ENCODE results near the gene RFESD. TPM values are rescaled to one million over a fixed set of nuclear protein-coding genes. Genes with fewer than 3 reads are reported as not detected.
"Not testable (repeated sequence)": the region's sequence is repeated elsewhere in the genome, so short reads cannot be mapped to it uniquely, and the experiment has no call there.

Gene RFESD
- total RNA-seq, 1 donor from 2014 or later = 3.0 TPM

DNA sequence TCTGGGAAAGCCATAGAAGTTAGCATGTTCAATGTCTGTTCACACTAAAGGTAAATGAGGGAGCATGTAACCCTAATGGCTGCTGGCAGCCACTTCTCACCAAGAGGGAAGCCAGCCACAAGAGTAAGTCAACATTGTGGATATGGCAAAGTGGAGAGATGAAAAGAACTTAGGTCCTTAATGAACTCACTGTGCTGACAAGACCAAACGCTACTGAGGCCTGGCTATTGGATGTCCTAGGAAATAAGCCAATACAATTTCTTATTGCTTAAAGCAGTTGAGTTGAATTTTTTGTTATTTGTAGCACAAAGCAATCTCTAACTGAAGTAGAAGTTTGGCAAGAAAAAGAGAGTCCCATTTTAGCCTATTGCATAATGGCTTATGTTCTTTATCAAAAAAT is 19.9 kb upstream of the RFESD start:
- ATAC-seq (peak; percentile 65), DNase-seq (ENCODE audit: missing footprints) (no peak)
- intact Hi-C loops (cut with DNase I) = no loop called here

DNA sequence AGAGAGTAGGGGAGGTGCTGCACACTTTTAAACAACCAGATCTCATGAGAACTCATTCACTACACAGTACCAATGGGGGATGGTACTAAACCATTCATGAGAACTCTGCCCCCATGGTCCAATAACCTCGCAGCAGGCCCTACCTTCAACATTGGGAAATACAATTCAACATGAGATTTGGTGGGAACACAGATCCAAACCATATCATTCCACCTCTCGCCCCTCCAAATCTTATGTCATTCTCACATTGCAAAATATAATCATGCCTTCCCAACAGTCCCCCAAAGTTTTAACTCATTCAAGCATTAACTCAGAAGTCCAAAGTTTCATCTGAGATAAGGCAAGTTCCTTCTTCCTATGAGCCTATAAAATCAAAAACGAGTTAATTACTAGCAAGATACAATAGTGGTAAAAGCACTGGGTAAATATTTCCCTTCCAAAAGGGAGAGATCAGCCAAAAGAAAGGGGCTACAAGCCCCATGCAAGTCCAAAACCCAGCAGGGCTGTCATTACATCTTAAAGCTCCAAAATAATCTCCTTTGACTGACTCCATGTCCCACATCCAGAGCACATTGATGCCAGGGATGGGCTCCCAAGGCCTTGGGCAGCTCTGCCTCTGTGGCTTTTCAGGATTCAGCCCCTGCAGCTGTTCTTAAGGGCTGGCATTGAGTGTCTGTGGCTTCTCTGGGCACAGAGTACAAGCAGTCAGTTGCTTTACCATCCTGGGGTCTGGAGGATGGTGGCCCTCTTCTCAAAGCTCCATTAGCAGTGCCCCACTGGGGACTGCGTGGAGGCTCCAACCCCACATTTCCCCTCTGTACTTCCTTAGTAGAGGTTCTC is 18.4 kb upstream of the RFESD start:
- ATAC-seq (no peak), DNase-seq (ENCODE audit: missing footprints) (no peak)

DNA sequence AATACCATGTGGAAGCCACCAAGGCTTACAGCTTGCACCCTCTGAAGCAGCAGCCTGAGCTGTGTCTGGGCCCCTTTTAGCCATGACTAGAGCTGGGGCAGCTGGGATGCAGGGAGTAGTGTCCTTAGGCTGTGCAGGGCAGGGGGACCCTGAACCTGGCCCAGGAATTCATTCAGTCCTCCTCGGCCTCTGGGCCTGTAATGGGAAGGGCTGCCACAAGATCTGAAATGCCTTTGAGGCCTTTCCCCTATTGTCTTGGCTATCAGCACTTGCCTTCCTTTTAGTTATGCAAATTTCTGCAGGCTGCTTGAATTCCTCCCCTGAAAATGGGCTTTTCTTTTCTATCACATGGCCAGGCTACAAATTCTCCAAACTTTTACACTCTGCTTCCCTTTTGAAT is 17.6 kb upstream of the RFESD start:
- DNase-seq (ENCODE audit: missing footprints) (no peak), ATAC-seq (no peak)
- intact Hi-C loops (cut with DNase I) = no loop called here

More for the DNA sequence above, 18.4 kb upstream of the RFESD start:
- intact Hi-C loops (cut with DNase I) = no loop called here

DNA sequence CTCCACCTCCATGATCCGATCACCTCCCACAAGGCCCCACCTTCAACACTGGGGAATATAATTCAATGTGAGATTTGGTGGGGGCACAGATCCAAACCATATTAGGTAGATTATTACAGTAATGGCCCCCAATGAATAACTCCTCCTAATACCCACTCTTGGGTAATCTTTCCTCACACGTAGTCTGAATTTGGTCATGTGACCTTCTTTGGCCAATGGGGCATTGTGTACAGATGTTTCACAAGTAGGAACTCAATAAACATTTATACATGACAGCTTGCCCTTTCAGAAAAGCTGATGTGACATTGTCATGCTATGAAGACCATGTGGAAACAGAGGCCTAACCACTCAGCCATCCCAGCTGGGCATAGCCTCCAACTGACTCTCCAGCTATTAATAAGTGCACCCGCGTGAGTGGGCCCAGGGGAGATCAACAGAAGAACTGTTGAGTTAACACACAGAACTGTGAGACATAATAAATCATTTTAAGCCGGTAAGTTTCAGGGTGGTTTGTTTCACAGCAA is 16.1 kb upstream of the RFESD start:
- intact Hi-C loops (cut with DNase I) = no loop called here
- DNase-seq (ENCODE audit: missing footprints) (no peak), ATAC-seq (no peak)

DNA sequence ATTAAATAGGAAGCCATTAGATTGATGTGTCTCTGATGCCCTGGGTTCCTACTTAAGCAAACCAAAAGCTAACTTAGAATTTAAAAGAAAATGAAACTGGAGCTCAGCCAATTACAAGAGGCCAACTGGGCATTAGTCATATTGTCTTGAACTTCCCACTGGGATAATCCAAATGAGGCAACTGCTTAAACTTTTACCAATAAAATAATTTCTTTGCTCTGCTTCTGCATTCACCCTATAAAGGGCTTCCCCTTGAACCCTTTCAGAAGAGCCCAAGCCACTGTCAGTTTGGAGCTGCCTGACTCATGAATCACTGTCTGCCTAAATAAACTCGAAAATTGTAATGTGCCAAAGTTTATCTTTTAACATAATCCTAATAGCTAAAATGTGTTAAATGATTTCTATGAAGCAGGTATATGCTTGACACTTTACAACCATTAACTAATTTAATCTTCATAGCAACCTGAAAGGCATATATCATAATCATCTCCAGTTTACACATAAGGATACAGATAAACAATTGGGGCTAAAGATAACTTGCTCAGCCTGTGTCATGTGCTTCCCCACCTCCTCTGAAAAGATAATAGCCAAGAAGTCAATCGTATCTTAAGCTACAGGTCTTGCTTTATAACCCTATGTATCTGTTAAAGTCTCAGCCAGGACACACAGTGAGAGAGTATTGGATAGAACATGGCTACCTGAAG is 15.2 kb upstream of the RFESD start:
- ATAC-seq = peak; percentile 18
- intact Hi-C loops (cut with DNase I) = no loop called here
- DNase-seq (ENCODE audit: missing footprints) = no peak

DNA sequence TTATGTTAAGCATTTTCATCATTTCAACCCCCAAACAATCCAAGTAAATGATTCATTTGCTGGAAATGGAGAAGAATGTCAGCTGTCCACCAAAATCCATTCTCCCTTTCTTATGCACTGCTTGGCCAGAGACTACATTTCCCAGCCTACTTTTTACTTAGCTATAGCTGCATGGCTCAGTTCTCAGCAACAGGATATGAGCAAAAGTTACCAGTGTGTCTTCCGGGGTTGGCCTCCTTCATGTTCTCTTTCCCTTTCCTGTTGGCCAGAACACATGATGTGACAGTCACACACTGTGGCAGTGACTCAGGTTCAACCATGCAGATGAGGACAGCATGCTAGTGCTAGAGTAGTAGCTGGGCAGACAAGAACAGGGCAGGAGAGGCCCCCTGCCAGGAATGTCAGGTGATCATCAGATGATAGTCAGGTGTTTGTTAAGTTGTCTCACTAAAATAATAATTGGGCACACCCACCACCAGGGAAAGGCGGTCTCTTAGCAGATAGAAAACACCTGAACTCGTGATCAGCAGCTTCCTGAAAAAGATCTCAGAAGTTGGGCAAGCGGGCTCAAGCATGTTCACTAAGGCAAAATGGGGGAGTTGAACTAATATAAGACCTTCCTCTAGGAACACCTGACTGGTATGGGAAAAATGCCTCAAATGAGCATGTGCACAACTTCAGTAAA is 14.4 kb upstream of the RFESD start:
- DNase-seq (ENCODE audit: missing footprints) (no peak), ATAC-seq (no peak)
- intact Hi-C loops (cut with DNase I) = no loop called here

DNA sequence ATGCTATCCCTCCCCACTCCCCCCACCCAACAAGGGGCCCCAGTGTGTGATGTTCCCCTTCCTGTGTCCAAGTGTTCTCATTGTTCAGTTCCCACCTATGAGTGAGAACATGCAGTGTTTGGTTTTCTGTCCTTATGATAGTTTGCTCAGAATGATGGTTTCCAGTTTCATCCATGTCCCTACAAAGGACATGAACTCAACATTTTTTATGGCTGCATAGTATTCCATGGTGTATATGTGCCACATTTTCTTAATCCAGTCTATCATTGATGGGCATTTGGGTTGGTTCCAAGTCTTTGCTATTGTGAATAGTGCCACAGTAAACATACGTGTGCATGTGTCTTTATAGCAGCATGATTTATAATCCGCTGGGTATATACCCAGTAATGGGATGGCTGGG is 13.6 kb upstream of the RFESD start:
- DNase-seq (ENCODE audit: missing footprints); ATAC-seq; intact Hi-C loops (cut with DNase I): not testable (repeated sequence)

DNA sequence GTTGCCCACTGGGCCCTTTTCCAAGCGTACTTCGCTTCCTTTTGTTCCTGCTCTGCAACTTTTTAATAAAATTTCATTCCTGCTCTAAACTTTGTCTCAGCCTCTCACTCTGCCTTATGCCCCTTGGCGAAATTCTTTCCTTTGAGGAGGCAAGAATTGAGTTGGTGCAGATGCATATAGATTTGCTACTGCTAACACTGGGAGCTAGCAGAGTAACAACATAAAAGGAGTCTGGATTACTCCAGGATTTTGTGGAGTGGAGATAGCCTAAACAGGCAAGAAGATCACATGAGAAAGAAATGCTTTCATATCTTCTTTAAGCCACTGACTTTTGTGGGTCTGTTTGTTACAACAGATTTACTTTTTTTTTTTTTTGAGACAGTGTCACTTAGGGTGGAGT is 12.9 kb upstream of the RFESD start:
- intact Hi-C loops (cut with DNase I) = no loop called here
- ATAC-seq = no peak
- DNase-seq (ENCODE audit: missing footprints) = no peak

GRCh38 chr5:95634081-95634480 is 12.5 kb upstream of the RFESD start:
- ATAC-seq (no peak), DNase-seq (ENCODE audit: missing footprints) (no peak)
- intact Hi-C loops (cut with DNase I) = no loop called here

GRCh38 chr5:95638632-95639031 is 7.9 kb upstream of the RFESD start:
- DNase-seq (ENCODE audit: missing footprints) (no peak), ATAC-seq (no peak)
- intact Hi-C loops (cut with DNase I) = no loop called here

DNA sequence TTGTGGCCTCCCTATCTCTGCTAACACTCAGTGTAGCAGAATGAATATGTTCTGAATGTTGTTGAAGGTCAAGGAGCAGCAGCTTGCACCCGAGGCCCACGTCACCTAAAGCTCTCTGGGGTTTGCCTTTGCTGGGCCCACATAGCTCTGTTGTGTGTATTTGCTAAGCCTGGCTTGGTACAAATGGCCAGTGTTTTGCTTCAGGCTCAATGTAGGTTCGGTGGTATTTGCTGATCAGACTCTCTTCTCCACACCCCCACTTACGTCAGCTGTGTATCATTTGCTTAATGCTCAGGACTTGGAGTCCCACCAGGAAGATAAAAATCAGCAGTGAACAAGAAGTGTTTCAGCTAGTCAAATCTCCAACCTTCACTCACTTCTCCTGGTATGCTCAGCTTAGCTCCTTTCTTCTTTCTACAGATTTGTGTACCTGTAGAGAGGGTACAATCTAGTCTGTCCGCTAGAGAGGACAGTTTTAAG is 4.8 kb upstream of the RFESD start:
- no peak for ATAC-seq
- DNase-seq (ENCODE audit: missing footprints) = no peak
- intact Hi-C loops (cut with DNase I) = loop anchor here (10.0 kb wide), 2 partner anchors 323 to 963 kb away; partner anchors contain the start of gene ELL2

DNA sequence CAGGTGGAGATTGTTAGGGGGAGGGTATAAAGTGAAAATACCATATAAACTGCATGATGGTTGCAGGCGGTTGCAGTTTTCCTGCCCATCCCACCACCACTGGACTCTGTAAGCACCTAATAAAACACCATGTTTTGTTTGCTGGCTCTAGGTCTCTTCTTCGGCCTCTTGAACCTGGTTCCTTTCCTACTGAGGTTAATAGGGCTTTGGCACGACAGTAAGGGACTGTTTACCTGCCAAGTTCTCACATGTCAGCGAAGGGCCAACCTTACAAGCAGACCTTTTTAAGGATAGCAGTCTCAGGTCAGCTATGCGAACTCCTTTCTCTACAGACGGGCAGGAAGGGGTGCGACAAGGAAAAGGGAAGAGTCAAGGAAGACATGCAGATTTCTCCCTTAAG is 3.4 kb upstream of the RFESD start:
- intact Hi-C loops (cut with DNase I) = loop anchor here (10.0 kb wide), 2 partner anchors 322 to 962 kb away; partner anchors contain the start of gene ELL2
- ATAC-seq (no peak), DNase-seq (ENCODE audit: missing footprints) (no peak)

DNA sequence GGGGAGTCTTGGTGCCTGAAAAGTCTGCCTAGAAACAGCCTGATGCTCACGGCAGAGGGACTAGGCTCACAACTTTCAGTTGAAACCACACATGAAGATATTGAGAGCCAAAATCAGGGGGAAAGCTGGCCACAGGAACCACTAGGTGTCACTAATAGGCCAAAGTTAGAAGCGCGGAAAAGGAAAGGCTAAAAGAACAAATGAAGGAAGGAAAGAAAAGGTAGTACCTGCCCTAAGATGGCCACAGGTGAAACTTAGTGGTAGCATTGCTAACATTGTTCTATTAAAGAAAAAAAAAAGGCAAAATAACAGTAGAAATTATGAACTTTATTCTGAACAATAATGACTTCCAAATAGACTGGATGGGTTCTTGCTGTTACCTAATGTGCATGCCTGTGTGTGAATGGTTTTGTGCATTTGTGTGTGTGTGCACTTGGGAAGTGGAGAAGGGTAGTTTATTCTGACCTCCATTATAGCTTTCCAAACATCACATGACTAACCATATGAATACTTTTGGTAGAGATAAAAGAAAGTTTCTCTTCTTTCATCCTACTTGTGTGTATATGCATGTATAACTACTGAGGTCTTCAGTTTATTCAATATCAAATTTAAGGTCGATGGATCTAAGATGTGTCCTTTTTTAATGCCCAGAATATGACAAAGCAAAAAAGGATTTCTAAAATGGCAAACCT is 2.1 kb upstream of the RFESD start:
- intact Hi-C loops (cut with DNase I) = loop anchor here (1.0 to 10.0 kb wide), 6 partner anchors 88 to 960 kb away; partner anchors contain the start of genes ELL2 and RHOBTB3
- DNase-seq (ENCODE audit: missing footprints) (no peak), ATAC-seq (peak; percentile 17)

GRCh38 chr5:95646226-95646568 is 380 bp upstream of the RFESD start:
- ATAC-seq; DNase-seq (ENCODE audit: missing footprints): not testable (repeated sequence)
- intact Hi-C loops (cut with DNase I) = loop anchor here (5.0 to 10.0 kb wide), 4 partner anchors 86 to 959 kb away; partner anchors contain the start of genes ELL2 and RHOBTB3

- intact Hi-C loops (cut with DNase I) = loop anchor here (5.0 to 10.0 kb wide), 4 partner anchors 84 to 957 kb away; partner anchors contain the start of genes ELL2 and RHOBTB3
- DNase-seq (ENCODE audit: missing footprints) (no peak), ATAC-seq (no peak)
Observed at GRCh38 chr5:95647886-95648860, 1.6 kb downstream of the RFESD start.

- no peak for ATAC-seq
Observed at GRCh38 chr5:95649274-95649673, 2.7 kb downstream of the RFESD start.

More at GRCh38 chr5:95649274-95649673, 2.7 kb downstream of the RFESD start:
- intact Hi-C loops (cut with DNase I) = loop anchor here (5.0 to 10.0 kb wide), 4 partner anchors 83 to 956 kb away; partner anchors contain the start of genes ELL2 and RHOBTB3
- no peak for DNase-seq (ENCODE audit: missing footprints)
